Keratinocyte (primary cell): ENCODE measurements around the gene C1QTNF12. TPM values are rescaled to one million over a fixed set of nuclear protein-coding genes. Genes with fewer than 3 reads are reported as not detected.

Experiments
- DNase-seq: peaks from one replicate; pipeline ENCODE4 v3.0.0-alpha.2; 2011; ENCODE audit warnings: low read depth, missing footprints, low spot score
- FAIRE-seq: peaks from 2 replicates; lab custom pipeline; 2011; peaks lifted over from hg19 to GRCh38; lab: Jason Lieb, UNC
- H2AFZ ChIP-seq: 2 replicates; pipeline ENCODE4 v1.6.0; 2012; ENCODE audit warnings: low read length, control low read depth, inconsistent platforms; ENCODE audit not compliant: control insufficient read depth
- H3K27ac ChIP-seq: 2 replicates; pipeline ENCODE4 v1.5.1; 2011; ENCODE audit warnings: low read length; ENCODE audit not compliant: control insufficient read depth, insufficient read depth
- H3K27me3 ChIP-seq: 3 replicates; pipeline ENCODE4 v1.6.0; 2011; ENCODE audit warnings: low read length; ENCODE audit not compliant: control insufficient read depth, insufficient read depth; ENCODE audit errors: extremely low read depth
- H3K36me3 ChIP-seq, 2 experiments: 2 replicates in 1 of 2; 3 replicates in 1 of 2; pipeline ENCODE4 v1.5.1; 2011; ENCODE audit warnings: low read length in 2 of 2, mild to moderate bottlenecking in 1 of 2; ENCODE audit not compliant: control insufficient read depth in 2 of 2, insufficient read depth in 2 of 2; ENCODE audit errors: extremely low read depth in 1 of 2
- H3K4me1 ChIP-seq: 3 replicates; pipeline ENCODE4 v1.5.1; 2011; ENCODE audit warnings: low read length; ENCODE audit not compliant: control insufficient read depth, insufficient read depth; ENCODE audit errors: extremely low read depth
- H3K4me2 ChIP-seq: 3 replicates; pipeline ENCODE4 v1.6.0; 2011; ENCODE audit warnings: low read depth, low read length; ENCODE audit not compliant: control insufficient read depth, insufficient read depth; ENCODE audit errors: extremely low read depth
- H3K4me3 ChIP-seq, 3 experiments: fragments of 200-600 bp in 1 of 3; sonication (generic) in 1 of 3; 2 replicates in 2 of 3; 3 replicates in 1 of 3; pipeline ENCODE4 v1.5.1; 2011 to 2016; ENCODE audit warnings: low read length in 3 of 3, mild to moderate bottlenecking in 3 of 3, control low read depth in 2 of 3, inconsistent platforms in 1 of 3, low read depth in 1 of 3, mixed read lengths in 1 of 3, mixed run types in 1 of 3, moderate library complexity in 1 of 3; ENCODE audit not compliant: control insufficient read depth in 2 of 3, insufficient read depth in 2 of 3; ENCODE audit errors: extremely low read depth in 1 of 3
- H3K79me2 ChIP-seq: 2 replicates; pipeline ENCODE4 v1.6.0; 2012; ENCODE audit warnings: low read length; ENCODE audit not compliant: control insufficient read depth, insufficient read depth
- H3K9ac ChIP-seq: 3 replicates; pipeline ENCODE4 v1.6.0; 2011; ENCODE audit warnings: low read length; ENCODE audit not compliant: control insufficient read depth, insufficient read depth; ENCODE audit errors: extremely low read depth
- H3K9me1 ChIP-seq: 3 replicates; pipeline ENCODE4 v1.6.0; 2011; ENCODE audit warnings: low read length; ENCODE audit not compliant: control insufficient read depth, insufficient read depth; ENCODE audit errors: extremely low read depth
- H3K9me3 ChIP-seq: 2 replicates; pipeline ENCODE4 v1.5.1; 2012; ENCODE audit warnings: low read depth, low read length; ENCODE audit not compliant: control insufficient read depth
- H4K20me1 ChIP-seq: 3 replicates; pipeline ENCODE4 v1.6.0; 2011; ENCODE audit warnings: low read length; ENCODE audit not compliant: control insufficient read depth, insufficient read depth; ENCODE audit errors: extremely low read depth
- CTCF ChIP-seq, 3 experiments: IDR thresholded peaks in 1 of 3; conservative IDR thresholded peaks in 1 of 3; optimal IDR thresholded peaks in 1 of 3; 2 replicates in 2 of 3; 3 replicates in 1 of 3; pipeline versions ENCODE3 to v1.5.1; 2011; ENCODE audit warnings: low read length in 3 of 3, mild to moderate bottlenecking in 3 of 3, moderate library complexity in 2 of 3, control low read depth in 1 of 3, inconsistent platforms in 1 of 3; ENCODE audit not compliant: insufficient read depth in 2 of 3; ENCODE audit errors: extremely low read depth in 1 of 3
- EZH2 ChIP-seq: IDR thresholded peaks from one replicate; pipeline ENCODE4 v1.6.1; 2012; ENCODE audit warnings: inconsistent platforms, mild to moderate bottlenecking, low read length, moderate library complexity
- dilution Hi-C: fragments of 300-500 bp; cut with MboI; formaldehyde crosslinking; loops from one replicate; pipeline ENCODE4 v1.7.0; 2020; ENCODE audit warnings: low sequenced_read_pairs; ENCODE audit not compliant: extremely low pct_ligation_motif_present
- polyA plus RNA-seq, 5 experiments: library from polyadenylated mRNA; depleted of rRNA in 3 of 5; stranded (reverse) in 3 of 5; stranded (forward) in 1 of 5; unstranded in 1 of 5; fragments of >200 nt; gene quantifications; 1 replicate in 1 of 5; 2 replicates in 3 of 5; 3 replicates in 1 of 5; pipeline versions ENCODE4 v1.2.1 to v1.2.3, GENCODE V29; 2011 to 2012; ENCODE audit warnings: missing spikeins in 2 of 5, low read depth in 1 of 5, low replicate concordance in 1 of 5

C1QTNF12 gene
- polyA plus RNA-seq, 1 donor (not counting 4 experiments of a cell fraction or from before 2014, with no cell fraction given) = 0.18 TPM

GRCh38 chr1:1281533-1282321 lies 35.2 kb upstream of the C1QTNF12 start:
- Histone ChIP-seq H3K9me1 (no peaks in the 10 kb centered on the region), H3K36me3 (no peaks in the 10 kb centered on the region), H3K9me3 (no peaks in the 10 kb centered on the region), H3K79me2 (no peaks in the 10 kb centered on the region), H3K27me3 (no peaks in the 10 kb centered on the region), H3K4me3 (no peak overlapping the region), H4K20me1 (no peaks in the 10 kb centered on the region), H3K9ac (no peak overlapping the region), H3K27ac (no peak overlapping the region), H3K4me2 (peak overlapping the region; percentile 22), H2AFZ (no peak overlapping the region), H3K4me1 (peaks cover 12% of the 10 kb centered on the region)
- TF ChIP-seq CTCF (optimal IDR thresholded peaks at IDR 0.05 in 1 of 3, IDR thresholded peaks at IDR 0.05 in 1 of 3, conservative IDR thresholded peaks at IDR 0.05 in 1 of 3; ENCODE audit: extremely low read depth in 1 of 3, insufficient read depth in 2 of 3, low read length in 3 of 3) (no peak), EZH2 (no peak)
- peak; percentile 78 for FAIRE-seq
- DNase-seq = no peak
- dilution Hi-C loops = no loop called here

- no peaks in the 10 kb centered on the region for H3K9me1 ChIP-seq
- H3K27ac ChIP-seq = no peak overlapping the region
- no peaks in the 10 kb centered on the region for H3K36me3 ChIP-seq
- dilution Hi-C loops = no loop called here
- H3K4me3 ChIP-seq = no peak overlapping the region
- no peaks in the 10 kb centered on the region for H3K27me3 ChIP-seq
- H3K4me2 ChIP-seq = no peak overlapping the region
- H3K4me1 ChIP-seq = peaks cover 12% of the 10 kb centered on the region
- DNase-seq = no peak
- H3K9ac ChIP-seq = no peak overlapping the region
- H4K20me1 ChIP-seq = no peaks in the 10 kb centered on the region
- no peaks in the 10 kb centered on the region for H3K79me2 ChIP-seq
- no peak overlapping the region for H2AFZ ChIP-seq
- H3K9me3 ChIP-seq = no peaks in the 10 kb centered on the region
- no peak for TF ChIP-seq CTCF (optimal IDR thresholded peaks at IDR 0.05 in 1 of 3, IDR thresholded peaks at IDR 0.05 in 1 of 3, conservative IDR thresholded peaks at IDR 0.05 in 1 of 3; ENCODE audit: extremely low read depth in 1 of 3, insufficient read depth in 2 of 3, low read length in 3 of 3)
- TF ChIP-seq EZH2 = no peak
- FAIRE-seq = no peak
Measured at GRCh38 chr1:1280782-1281481, 34.4 kb upstream of the C1QTNF12 start.
